GM21576 (cell line): ENCODE data around the gene ANKRD10.

Source experiments
- ATAC-seq: cut with Tn5 transposase; IDR thresholded peaks from one replicate; pipeline ENCODE4 v1.9.1; 2021; ENCODE audit warnings: mild to moderate bottlenecking, moderate library complexity; ENCODE audit not compliant: unreplicated experiment

Gene ANKRD10

GRCh38 chr13:110832205-110832479 lies 82.7 kb downstream of the ANKRD10 start:
- no peak for ATAC-seq

DNA sequence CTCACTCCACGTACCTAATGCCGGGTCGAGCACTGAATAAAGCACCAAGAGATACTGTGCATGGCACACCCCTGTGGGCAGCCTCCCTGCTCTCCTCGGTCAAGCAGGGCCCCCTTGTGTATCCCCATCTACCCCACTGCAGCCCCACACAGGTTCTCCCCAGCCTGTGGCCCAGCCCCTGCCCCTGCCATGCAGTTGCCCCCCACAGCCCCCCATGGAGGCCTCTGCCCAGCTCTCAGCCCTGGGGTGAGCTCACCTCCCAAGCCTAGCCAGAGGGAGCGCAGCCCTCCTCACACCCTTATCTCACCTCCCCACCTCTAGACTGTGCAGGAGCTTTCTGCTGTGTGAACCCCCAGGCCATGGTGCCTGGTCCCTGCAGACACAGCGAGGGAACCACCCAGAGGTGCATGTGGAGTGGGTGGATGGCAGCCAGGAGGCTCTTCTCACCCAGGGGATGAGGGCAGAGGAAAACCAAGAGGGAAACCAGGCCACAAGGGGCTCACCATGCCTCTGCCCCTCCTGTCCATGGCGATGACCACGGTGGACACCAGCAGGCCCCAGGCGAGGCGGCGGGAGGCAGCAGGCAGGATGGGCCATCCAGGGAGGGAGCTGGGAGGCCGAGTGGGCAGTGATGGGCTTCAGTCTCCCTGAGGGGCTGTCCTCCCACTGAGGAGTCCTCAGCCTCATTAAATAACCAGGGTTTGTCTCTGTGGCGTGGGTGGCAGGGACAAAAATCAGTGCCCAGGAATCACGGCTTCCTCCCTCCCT lies 83.2 kb downstream of the ANKRD10 start:
- ATAC-seq = no peak

GRCh38 chr13:110830800-110831371 lies 84.0 kb downstream of the ANKRD10 start:
- ATAC-seq = no peak

DNA sequence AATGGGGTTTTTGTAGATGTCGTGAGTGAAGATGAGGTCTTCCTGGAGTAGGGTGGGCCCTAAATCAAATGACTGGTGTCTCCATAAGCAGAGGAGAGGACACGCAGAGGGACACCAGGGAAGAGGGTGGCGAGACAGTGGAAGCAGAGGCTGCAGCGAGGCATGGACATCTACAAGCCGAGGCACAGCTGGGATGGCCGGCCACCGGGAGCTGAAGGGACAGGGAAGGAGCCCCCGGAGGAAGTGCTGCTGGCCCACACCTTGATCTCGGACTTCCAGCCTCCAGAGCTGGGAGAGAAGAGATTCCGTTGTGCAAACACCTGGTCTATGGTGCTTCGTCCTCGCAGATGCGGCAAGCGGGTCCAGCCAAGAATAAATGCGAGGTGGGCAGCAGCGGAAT lies 84.5 kb downstream of the ANKRD10 start:
- no peak for ATAC-seq

DNA sequence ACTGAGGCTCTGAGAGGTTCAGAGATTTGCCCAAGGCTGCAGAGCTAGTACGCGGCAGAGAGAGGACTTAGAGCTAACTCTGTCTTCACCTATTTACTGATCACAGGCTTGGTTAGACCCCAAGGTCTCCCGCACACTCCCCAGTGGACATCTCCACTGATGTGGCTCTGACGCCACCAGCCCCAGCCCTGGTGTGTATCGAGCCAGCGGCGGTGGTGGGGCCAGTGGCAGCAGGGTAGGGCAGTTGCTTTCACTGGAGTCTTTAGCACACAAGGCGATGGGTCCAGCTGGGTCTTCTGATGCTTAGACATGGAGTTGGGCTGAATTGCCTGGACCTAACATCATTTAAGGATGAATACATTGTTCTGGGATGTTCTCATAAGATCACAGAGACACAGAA lies 85.4 kb downstream of the ANKRD10 start:
- ATAC-seq = no peak

- no peak for ATAC-seq
Measured at GRCh38 chr13:110828705-110829104, 86.2 kb downstream of the ANKRD10 start.
